Activated CD8-positive, alpha-beta T cell treated with anti-CD3 and anti-CD28 coated beads for 36 hours (primary cell): ENCODE data around the gene LYSMD1. TPM values are rescaled to one million over a fixed set of nuclear protein-coding genes. Genes with fewer than 3 reads are reported as not detected.
"Not testable (repeated sequence)": the region's sequence is repeated elsewhere in the genome, so short reads cannot be mapped to it uniquely, and the experiment has no call there.

Experiments
- ATAC-seq: fragments of 200-7000 bp; cut with Tn5 transposase; one replicate; pipeline ENCODE4 v1.10.0; 2021; ENCODE audit warnings: mild to moderate bottlenecking, moderate library complexity
- CTCF ChIA-PET: fragments of 350-600 bp; sonication (Branson Sonifier 250); formaldehyde crosslinking; loops from one replicate; lab custom pipeline; 2021; ENCODE audit warnings: antibody characterized with exemption; lab: Charles Lee
- POLR2A ChIA-PET: fragments of 350-600 bp; sonication (Branson Sonifier 250); formaldehyde crosslinking; loops from one replicate; lab custom pipeline; 2021; ENCODE audit warnings: antibody characterized with exemption; lab: Charles Lee
- DNase-seq: peaks from one replicate; pipeline ENCODE4 v3.0.0-alpha.2; 2020
- H3K27ac Mint-ChIP-seq: one replicate; pipeline ENCODE4 v1.8.0; 2021; ENCODE audit warnings: mild to moderate bottlenecking, mixed read lengths
- H3K27me3 Mint-ChIP-seq: one replicate; pipeline ENCODE4 v1.8.0; 2021; ENCODE audit warnings: mixed read lengths
- H3K36me3 Mint-ChIP-seq: one replicate; pipeline ENCODE4 v1.8.0; 2021; ENCODE audit warnings: low read depth, mixed read lengths
- H3K4me1 Mint-ChIP-seq: one replicate; pipeline ENCODE4 v1.8.0; 2021; ENCODE audit warnings: low read depth, mixed read lengths
- H3K4me3 Mint-ChIP-seq: one replicate; pipeline ENCODE4 v1.8.0; 2021; ENCODE audit warnings: mild to moderate bottlenecking, moderate library complexity, mixed read lengths
- H3K9me3 Mint-ChIP-seq: one replicate; pipeline ENCODE4 v1.8.0; 2021; ENCODE audit warnings: mixed read lengths
- intact Hi-C: fragments of 100-400 bp; cut with micrococcal nuclease; formaldehyde crosslinking; loops from one replicate; pipeline ENCODE4 v1.10.0; 2022
- total RNA-seq, 2 experiments: library from RNA; stranded (reverse); gene quantifications; one replicate each; pipeline ENCODE4 v1.2.3, GENCODE V29; 2021
- TF ChIP-seq, protein P1 (sequence below): fragments of 200-600 bp; IDR thresholded peaks from one replicate; pipeline ENCODE4 v1.8.0; 2022; ENCODE audit warnings: antibody characterized with exemption, mild to moderate bottlenecking

The LYSMD1 gene, protein sequence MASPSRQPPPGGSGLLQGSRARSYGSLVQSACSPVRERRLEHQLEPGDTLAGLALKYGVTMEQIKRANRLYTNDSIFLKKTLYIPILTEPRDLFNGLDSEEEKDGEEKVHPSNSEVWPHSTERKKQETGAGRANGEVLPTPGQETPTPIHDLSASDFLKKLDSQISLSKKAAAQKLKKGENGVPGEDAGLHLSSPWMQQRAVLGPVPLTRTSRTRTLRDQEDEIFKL
- 1 to 10 TPM; 4.5 TPM for total RNA-seq

DNA sequence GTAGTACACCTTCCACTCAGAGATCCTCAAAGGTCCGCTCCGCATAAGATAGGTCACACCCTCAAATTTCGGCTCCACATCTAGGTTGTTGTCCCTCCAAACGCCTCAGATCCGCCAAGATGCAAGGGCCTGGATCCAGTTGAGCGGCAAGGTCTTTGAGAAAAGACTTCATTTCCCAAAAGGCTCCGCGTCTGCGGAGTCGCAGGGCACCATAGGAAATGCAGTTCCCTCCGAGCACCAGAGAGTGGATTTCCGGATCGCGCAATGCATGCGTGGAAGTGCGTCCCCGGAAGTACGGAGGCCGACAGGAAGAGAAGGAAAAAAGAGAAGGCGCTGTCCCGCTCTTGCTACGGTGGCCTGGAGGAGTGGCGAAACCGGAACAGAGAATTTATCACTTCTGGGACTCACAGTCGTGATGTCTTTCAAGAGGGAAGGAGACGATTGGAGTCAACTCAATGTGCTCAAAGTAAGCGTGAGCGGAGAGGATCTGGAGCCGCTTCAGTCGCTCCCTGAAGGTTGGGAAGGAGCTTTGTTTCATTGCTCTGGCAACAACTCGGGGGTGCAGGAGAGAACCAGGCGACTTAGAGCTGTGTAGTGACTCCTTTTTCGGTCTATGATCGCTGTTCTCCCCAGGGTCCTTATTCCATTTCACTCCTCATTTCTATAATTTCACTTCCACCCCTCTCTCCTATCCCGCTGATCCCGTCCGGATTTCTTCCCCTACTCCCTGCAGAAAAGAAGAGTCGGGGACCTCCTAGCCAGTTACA is at the start of gene LYSMD1, which contains the start of gene SCNM1:
LYSMD1 (minus strand) TSS at position 165 of the 767 bp plus-strand sequence. CDS start 644 bp downstream, outside the sequence.
SCNM1 (plus strand) TSS at position 407 of the 767 bp plus-strand sequence; CDS start at position 416, 9 bp downstream.
- peak; percentile 97 for ATAC-seq
- intact Hi-C loops, result loop anchor here (1.0 kb wide), 1 partner anchor 10 kb away; the partner anchor contains the start of gene TNFAIP8L2
- DNase-seq, result peak; percentile 98
- peak within 1 kb of the TSS; percentile 94 for H3K27ac Mint-ChIP-seq
- peaks cover 46% of the 10 kb centered on the region for H3K4me1 Mint-ChIP-seq
- TF ChIP-seq, protein P1, sequence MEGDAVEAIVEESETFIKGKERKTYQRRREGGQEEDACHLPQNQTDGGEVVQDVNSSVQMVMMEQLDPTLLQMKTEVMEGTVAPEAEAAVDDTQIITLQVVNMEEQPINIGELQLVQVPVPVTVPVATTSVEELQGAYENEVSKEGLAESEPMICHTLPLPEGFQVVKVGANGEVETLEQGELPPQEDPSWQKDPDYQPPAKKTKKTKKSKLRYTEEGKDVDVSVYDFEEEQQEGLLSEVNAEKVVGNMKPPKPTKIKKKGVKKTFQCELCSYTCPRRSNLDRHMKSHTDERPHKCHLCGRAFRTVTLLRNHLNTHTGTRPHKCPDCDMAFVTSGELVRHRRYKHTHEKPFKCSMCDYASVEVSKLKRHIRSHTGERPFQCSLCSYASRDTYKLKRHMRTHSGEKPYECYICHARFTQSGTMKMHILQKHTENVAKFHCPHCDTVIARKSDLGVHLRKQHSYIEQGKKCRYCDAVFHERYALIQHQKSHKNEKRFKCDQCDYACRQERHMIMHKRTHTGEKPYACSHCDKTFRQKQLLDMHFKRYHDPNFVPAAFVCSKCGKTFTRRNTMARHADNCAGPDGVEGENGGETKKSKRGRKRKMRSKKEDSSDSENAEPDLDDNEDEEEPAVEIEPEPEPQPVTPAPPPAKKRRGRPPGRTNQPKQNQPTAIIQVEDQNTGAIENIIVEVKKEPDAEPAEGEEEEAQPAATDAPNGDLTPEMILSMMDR, result no peak
- CTCF ChIA-PET, result interaction anchor here (1.1 to 2.6 kb wide), 5 partner anchors 9 to 86 kb away, joined by 3 to 13 read pairs (median 5); partner anchors contain the start of genes TNFAIP8L2 and VPS72
- peaks cover 49% of the 10 kb centered on the region for H3K36me3 Mint-ChIP-seq
- H3K27me3 Mint-ChIP-seq, result no peaks in the 10 kb centered on the region
- POLR2A ChIA-PET, result interaction anchor here (0.6 to 3.3 kb wide), 9 partner anchors 8 to 182 kb away, joined by 3 to 25 read pairs (median 3); partner anchors contain the start of genes PSMD4, TNFAIP8L2 and VPS72
- H3K9me3 Mint-ChIP-seq, result no peaks in the 10 kb centered on the region
- H3K4me3 Mint-ChIP-seq, result peak within 1 kb of the TSS; percentile 91

DNA sequence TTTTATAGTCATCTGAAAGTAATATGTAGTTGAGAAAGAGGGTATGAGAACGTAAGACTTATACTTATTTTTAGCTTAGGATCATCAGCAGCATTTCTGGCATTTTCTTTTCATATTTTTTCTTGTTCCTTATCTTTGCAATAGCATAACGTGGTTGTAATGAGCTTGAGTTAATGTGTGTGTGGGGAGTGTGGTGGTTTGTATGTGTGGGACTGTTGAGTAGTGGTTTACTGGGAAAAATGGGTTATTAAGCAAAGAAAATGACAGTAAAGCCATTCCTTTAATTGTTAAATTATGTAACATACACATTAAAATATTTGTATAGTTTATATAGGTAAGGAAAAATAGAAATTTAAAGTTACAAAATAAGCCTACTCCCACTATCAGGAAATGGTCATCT is 47.9 kb upstream of the LYSMD1 start:
- peaks cover 30% of the 10 kb centered on the region for H3K4me1 Mint-ChIP-seq
- intact Hi-C loops, result no loop called here

DNA sequence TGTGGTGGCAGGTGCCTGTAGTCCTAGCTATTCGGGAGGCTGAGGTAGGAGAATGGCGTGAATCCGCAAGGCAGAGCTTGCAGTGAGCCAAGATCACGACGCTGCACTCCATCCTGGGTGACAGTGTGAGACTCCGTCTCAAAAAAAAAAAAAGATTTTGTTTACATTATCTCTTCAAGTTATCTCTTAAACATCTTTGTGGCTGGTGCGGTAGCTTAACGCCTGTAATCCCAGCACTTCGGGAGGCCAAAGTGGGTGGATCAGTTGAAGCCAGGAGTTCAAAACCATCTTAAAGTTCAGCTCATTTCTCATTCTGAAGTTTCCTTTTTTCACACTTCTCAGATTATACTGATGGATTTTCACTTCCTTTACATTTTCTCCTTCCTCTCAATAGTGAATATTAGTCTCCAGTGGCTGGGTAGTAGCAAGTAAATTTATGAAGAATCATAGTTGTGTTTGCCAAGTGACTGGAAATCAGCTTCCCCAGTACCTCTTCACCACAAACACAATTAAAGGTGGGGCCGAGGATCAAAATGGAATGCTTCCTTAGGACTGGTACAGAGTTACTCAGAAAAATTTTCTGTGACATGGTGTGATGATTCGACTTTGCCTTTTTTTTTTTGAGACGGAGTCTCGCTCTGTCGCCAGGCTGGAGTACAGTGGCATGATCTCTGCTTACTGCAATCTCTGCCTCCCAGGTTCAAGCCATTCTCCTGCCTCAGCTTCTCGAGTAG is 46.4 kb upstream of the LYSMD1 start:
- peaks cover 36% of the 10 kb centered on the region for H3K36me3 Mint-ChIP-seq
- H3K4me1 Mint-ChIP-seq, result peaks cover 24% of the 10 kb centered on the region
- DNase-seq (peak; percentile 18), ATAC-seq (no peak)
- H3K27ac Mint-ChIP-seq, result peak overlapping the region; percentile 17
- TF ChIP-seq, protein P1, result no peak
- no peak overlapping the region for H3K4me3 Mint-ChIP-seq
- ChIA-PET POLR2A (interaction anchor here (0.6 to 1.8 kb wide), 4 partner anchors 9 to 111 kb away, joined by 3 to 6 read pairs (median 4); partner anchors contain the start of gene PIP5K1A), CTCF (interaction anchor here (0.6 to 1.6 kb wide), 5 partner anchors 15 to 112 kb away, joined by 3 to 4 read pairs (median 3); no protein-coding TSS in a partner anchor)
- no peaks in the 10 kb centered on the region for H3K27me3 Mint-ChIP-seq
- intact Hi-C loops, result no loop called here
- no peaks in the 10 kb centered on the region for H3K9me3 Mint-ChIP-seq

More for the DNA sequence above, 47.9 kb upstream of the LYSMD1 start:
- Mint-ChIP-seq H3K27ac (no peak overlapping the region), H3K36me3 (peaks cover 36% of the 10 kb centered on the region), H3K4me3 (no peak overlapping the region), H3K27me3 (no peaks in the 10 kb centered on the region), H3K9me3 (no peaks in the 10 kb centered on the region)
- DNase-seq (no peak), ATAC-seq (no peak)
- POLR2A ChIA-PET, result no interaction called here
- TF ChIP-seq, protein P1, result no peak
- CTCF ChIA-PET, result interaction anchor here (0.7 kb wide), 1 partner anchor 38 kb away, joined by 4 read pairs; no protein-coding TSS in a partner anchor

DNA sequence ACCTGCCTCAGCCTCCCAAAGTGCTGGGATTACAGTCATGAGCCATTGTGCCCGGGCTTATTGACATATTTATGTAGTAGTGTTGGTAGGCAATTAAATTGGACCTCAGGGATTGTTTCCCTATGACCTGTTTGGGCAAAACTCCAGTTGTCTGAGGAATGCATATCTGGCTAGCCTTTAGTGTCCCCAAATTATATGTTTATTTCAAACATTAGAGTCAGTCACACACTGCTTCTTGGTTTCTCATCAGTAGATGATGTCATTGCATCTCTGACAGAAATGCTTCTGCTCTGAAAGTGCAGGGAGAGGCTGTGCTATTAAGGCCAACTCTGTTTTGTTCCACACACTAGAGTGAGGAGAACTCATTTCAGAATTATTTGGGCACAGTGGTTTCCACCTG is 45.1 kb upstream of the LYSMD1 start:
- POLR2A ChIA-PET, result no interaction called here
- DNase-seq (no peak), ATAC-seq (no peak)
- peaks cover 40% of the 10 kb centered on the region for H3K36me3 Mint-ChIP-seq
- intact Hi-C loops, result no loop called here
- H3K4me3 Mint-ChIP-seq, result no peak overlapping the region
- TF ChIP-seq, protein P1, result no peak
- H3K27ac Mint-ChIP-seq, result no peak overlapping the region
- no peaks in the 10 kb centered on the region for H3K27me3 Mint-ChIP-seq
- no peaks in the 10 kb centered on the region for H3K9me3 Mint-ChIP-seq
- CTCF ChIA-PET, result interaction anchor here (1.3 to 1.6 kb wide), 2 partner anchors 16 to 111 kb away, joined by 3 to 4 read pairs; no protein-coding TSS in a partner anchor
- peaks cover 22% of the 10 kb centered on the region for H3K4me1 Mint-ChIP-seq

DNA sequence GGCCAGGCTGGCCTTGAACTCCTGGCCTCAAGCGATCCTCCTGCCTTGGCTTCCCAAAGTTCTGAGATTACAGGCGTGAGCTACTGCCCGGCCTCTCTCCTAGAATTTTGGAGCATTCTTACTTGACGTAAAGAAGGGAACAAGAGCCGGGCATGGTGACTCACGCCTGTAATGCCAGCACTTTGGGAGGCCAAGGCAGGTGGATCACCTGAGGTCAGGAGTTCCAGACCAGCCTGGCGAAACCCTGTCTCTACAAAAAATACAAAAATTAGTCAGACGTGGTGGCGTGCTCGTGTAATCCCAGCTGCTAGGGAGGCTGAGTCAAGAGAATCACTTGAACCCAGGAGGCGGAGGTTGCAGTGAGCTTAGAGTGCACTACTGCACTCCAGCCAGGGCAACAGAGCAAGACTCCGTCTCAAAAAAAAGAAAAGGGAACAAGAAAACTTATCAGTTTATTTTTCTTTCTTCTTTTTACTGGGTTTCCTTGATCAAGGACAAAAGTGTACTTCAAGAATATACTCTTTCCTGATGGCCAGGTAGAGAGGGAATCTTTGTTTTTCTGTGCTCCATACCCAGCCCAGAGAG is 39.8 kb upstream of the LYSMD1 start:
- H3K27ac Mint-ChIP-seq, H3K4me3 Mint-ChIP-seq, DNase-seq, ATAC-seq, H3K27me3 Mint-ChIP-seq, POLR2A ChIA-PET, H3K9me3 Mint-ChIP-seq, intact Hi-C loops: not testable (repeated sequence)
- H3K4me1 Mint-ChIP-seq, result peaks cover 26% of the 10 kb centered on the region
- H3K36me3 Mint-ChIP-seq, result peaks cover 33% of the 10 kb centered on the region
- CTCF ChIA-PET, result interaction anchor here (1.0 to 1.3 kb wide), 2 partner anchors 46 to 135 kb away, joined by 3 read pairs; no protein-coding TSS in a partner anchor
